AG09319 (cell line): ENCODE results near the gene CTR9.

Source experiments
- DNase-seq: peaks from one replicate; pipeline ENCODE4 v3.0.0-alpha.2; 2010; ENCODE audit warnings: low read depth; ENCODE audit errors: extremely low read depth
- TF ChIP-seq, protein P1 (sequence below): IDR thresholded peaks from 2 replicates; pipeline ENCODE4 v1.5.1; 2011; ENCODE audit warnings: low read depth, mild to moderate bottlenecking, inconsistent platforms, low read length, moderate library complexity

Gene CTR9

DNA sequence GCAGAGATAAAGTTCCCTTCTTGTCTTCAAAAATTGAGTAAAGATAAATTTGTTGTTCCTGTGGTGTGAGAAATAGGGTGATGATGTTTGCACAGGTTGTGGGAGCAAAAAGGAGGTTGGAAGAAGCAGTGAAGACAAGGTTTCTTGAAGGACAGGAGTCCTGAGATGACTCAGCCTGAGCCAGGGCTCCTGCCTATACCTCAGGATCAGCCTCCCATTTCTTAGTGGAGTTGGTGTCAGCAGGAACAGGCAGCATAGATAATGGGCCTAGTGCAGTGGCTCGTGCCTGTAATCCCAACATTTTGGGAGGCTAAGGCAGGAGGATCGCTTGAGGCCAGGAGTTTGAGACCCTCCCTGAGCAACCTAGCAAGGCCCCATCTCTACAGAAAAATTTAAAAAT, 29.0 kb downstream of the CTR9 start:
- no peak for DNase-seq
- TF ChIP-seq, protein P1, sequence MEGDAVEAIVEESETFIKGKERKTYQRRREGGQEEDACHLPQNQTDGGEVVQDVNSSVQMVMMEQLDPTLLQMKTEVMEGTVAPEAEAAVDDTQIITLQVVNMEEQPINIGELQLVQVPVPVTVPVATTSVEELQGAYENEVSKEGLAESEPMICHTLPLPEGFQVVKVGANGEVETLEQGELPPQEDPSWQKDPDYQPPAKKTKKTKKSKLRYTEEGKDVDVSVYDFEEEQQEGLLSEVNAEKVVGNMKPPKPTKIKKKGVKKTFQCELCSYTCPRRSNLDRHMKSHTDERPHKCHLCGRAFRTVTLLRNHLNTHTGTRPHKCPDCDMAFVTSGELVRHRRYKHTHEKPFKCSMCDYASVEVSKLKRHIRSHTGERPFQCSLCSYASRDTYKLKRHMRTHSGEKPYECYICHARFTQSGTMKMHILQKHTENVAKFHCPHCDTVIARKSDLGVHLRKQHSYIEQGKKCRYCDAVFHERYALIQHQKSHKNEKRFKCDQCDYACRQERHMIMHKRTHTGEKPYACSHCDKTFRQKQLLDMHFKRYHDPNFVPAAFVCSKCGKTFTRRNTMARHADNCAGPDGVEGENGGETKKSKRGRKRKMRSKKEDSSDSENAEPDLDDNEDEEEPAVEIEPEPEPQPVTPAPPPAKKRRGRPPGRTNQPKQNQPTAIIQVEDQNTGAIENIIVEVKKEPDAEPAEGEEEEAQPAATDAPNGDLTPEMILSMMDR, result no peak

DNA sequence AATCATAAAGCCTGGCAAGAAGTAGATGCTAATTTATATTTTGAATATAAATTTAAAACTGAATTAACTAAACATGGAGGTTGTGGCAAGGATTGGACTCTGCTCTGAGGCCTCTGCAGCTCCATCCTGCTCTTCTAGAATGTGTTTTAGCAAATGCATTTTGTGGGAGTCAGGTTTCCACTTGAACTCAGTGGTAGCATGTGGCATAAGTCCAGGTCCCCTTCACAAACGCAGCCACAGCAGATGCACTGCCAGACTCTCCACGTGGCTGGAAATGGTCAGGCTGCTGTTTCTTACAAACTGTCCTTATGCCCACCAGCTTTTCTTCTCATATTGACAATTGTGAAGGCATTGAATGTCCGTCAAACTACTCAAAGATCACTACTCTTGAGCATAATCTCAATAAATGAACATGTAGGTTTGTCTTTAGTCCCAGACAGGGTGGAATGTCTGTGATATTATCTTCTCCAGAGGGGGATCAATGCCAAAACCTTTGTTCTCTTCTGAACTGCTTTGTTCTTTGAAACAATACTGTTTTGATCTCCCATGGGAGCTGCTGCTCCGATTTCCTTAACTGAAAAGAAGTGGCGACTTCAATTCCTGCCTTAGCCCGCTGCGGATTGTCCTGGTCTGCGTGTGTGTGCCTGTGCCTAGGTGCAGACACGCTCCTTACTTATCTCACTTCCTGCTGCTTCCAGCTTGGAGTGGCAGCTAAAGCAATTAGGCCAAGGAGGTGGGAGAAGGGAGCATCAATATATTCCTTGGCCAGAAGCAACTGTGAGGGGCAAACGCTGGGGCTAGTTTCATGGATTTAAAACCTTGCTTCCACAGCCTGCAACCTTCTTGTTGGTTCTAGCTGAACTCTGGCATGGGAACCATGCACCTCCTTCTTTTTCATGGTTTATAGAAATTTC, 33.4 kb downstream of the CTR9 start:
- no peak for DNase-seq

DNA sequence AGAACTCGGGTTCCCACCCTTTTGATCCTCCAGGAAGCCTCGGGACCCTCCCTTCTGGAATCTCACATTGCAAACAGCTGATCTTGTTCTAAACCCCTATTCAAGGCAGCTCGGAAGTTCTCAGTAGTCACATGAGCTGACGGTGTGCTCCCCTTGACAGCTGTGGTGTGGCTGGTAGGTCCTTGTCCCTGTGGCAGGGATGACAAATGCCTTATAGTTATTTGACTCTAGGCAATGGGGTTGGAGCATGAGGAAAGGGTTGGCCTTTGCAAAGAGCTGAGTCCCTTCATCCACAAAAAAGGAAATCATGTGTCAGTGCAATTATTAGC, 34.1 kb downstream of the CTR9 start:
- DNase-seq, result no peak
- TF ChIP-seq, protein P1, result no peak

More for the DNA sequence above, 33.4 kb downstream of the CTR9 start:
- TF ChIP-seq, protein P1, result no peak

DNA sequence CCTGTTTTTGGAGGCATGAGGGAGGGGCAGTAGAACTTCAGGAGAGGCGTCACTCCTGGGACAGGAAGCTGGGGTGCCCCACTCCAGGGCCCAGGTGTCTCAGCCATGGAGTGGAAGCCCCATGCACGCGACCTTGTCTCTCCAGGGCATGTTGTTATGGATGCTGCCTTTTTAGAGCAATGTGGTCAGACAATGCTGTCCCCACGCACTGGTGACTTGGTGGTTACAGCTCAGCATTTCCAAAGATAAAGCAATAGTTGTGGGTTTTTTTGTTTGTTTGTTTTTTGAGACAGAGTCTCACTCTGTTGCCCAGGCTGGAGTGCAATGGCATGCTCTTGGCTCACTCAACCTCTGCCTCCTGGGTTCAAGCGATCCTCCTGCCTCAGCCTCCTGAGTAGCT, 35.4 kb downstream of the CTR9 start:
- TF ChIP-seq, protein P1, result no peak
- no peak for DNase-seq

DNA sequence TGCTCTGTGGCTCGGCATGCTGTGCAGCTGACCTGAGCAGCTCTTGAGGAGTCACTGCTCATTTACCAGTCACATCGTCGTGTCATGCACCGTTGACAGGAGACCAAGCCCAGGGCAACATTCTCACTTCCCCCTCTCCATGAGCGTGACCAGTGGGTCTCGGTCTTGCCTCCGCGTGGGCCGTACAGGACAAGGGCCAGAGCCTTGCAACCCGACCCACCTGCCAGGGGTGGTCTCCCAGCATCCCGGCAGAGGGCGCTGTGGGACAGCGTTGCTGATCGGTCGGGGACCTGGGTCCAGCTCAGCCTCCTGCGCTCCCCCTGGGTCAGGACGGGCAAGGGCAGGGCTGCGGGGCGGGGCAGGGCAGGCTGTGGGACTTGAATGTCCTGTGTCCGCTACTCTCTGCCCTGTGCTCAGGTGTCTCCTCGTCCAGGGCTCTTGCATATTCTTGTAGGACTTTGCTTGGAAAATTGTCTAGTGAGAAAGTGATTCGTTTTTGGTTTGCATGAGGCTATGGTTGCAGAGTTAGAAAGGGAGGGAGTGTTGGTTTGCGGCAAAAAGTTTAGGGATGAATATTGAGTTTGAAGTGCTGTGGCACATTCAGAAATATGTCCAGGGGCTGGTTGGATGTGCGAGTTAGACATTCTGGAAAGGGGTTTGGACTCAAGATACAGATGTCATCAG, 41.5 kb downstream of the CTR9 start:
- DNase-seq, result no peak
- TF ChIP-seq, protein P1, result peak; percentile 94

DNA sequence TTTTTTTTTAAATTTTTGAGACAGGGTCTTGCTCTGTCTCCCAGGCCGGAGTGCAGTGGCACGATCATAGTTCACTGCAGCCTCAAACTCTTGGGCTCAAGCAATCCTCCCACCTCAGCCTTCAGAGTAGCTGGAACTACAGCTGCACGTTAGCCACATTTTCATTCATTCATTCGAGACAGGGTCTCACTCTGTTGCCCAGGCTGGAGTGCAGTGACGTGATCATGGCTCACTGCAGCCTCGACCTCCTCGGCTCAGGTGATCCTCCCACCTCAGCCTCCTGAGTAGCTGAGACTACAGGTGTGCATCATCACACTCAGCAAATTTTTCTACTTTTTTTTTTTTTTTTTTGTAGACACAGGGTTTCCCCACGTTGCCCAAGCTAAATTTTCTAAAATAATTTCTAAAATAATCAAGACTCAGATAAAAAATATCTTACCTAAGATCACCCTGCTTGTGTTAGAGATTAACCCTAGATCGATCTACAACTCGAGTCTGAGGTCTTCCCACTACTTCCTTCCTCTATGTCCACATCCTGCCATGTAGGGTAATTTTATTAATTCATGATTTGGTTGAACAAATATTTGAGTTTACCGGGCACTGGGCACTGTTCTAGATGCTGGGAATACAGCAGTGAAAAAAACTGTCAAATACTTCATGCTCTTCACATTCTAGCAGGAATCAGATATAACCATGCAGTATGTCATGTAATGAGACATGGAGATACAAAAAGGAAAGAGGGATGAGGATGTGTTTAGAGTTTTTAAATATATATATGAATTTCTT, 42.6 kb downstream of the CTR9 start:
- TF ChIP-seq, protein P1, result no peak
- DNase-seq, result no peak
